ENCODE measurements around the gene SSX2B. TPM values are rescaled to one million over a fixed set of nuclear protein-coding genes. Genes with fewer than 3 reads are reported as not detected.

The SSX2B gene, protein sequence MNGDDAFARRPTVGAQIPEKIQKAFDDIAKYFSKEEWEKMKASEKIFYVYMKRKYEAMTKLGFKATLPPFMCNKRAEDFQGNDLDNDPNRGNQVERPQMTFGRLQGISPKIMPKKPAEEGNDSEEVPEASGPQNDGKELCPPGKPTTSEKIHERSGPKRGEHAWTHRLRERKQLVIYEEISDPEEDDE
- total RNA-seq (2022; extraction: Qiagen RNA extraction), result not detected in 5 replicates

DNA sequence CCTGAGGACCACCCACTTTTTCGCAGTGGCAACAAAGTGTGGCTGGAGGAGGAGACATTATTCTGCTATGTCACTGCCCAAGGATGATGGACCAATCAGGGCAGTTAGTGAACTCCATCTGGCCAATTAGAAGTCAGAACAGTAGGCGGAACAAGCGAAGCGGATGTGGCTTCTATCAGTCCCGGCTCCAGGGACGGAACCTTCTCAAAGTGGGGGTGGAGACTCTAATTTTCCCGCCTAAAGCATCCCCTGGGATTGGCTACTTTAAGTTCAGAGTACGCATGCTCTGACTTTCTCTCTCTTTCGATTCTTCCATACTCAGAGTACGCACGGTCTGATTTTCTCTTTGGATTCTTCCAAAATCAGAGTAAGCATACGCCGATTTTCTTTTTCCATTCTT is at the start of gene SSX2B:
Gene SSX2B (plus strand): TSS at position 301 of the 400 bp plus-strand sequence. CDS start 1,429 bp downstream, outside the sequence.

DNA sequence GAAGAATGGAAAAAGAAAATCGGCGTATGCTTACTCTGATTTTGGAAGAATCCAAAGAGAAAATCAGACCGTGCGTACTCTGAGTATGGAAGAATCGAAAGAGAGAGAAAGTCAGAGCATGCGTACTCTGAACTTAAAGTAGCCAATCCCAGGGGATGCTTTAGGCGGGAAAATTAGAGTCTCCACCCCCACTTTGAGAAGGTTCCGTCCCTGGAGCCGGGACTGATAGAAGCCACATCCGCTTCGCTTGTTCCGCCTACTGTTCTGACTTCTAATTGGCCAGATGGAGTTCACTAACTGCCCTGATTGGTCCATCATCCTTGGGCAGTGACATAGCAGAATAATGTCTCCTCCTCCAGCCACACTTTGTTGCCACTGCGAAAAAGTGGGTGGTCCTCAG is 44.0 kb upstream of the SSX2B start, which contains the start of gene SSX2:
Gene SSX2 (minus strand): TSS at position 101 of the 400 bp plus-strand sequence. CDS start 1,429 bp downstream, outside the sequence.

DNA sequence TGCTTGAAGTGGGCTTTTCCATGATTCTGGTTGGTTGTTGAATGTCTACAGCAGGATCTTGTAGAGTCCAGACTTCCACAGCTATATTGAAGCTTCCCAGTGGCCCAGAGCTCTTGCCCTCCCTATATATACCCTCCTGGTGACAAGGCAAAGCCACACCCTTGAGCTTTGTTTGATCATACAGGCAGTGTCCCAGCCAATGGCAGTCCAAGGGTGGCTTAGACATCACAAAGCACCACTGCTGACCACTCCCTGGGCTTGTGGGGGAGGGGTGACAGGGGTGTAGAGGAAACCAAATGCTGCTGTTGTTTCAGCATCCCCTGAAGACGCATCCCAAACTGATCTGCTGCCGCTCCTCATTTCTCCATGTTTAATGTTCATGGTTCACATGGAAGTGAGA is 46.3 kb downstream of the SSX2B start, which contains the start of gene SPANXN5:
Gene SPANXN5 (minus strand): TSS at position 101 of the 400 bp plus-strand sequence. CDS start 79 bp downstream, at position 22.

Other genes with a start within 250 kb of the SSX2B start
- 189 to 271 TPM (median 206 TPM) in 5 replicates for gene XAGE1B, start 234.2 kb upstream of the SSX2B start, total RNA-seq (2022; extraction: Qiagen RNA extraction)
- gene SSX7, start 96.4 kb upstream of the SSX2B start, total RNA-seq (2022; extraction: Qiagen RNA extraction), result not detected in 5 replicates
- gene SSX2, start 44.1 kb upstream of the SSX2B start, total RNA-seq (2022; extraction: Qiagen RNA extraction), result not detected in 5 replicates
- not detected in 5 replicates for gene SPANXN5, start 46.2 kb downstream of the SSX2B start, total RNA-seq (2022; extraction: Qiagen RNA extraction)
- not detected in 5 replicates for gene XAGE5, start 60.0 kb downstream of the SSX2B start, total RNA-seq (2022; extraction: Qiagen RNA extraction)
- gene XAGE3, start 116.8 kb downstream of the SSX2B start, total RNA-seq (2022; extraction: Qiagen RNA extraction), result not detected in 5 replicates
- 4.9 to 17.0 TPM (median 8.7 TPM) in 5 replicates for gene FAM156B, start 146.1 kb downstream of the SSX2B start, total RNA-seq (2022; extraction: Qiagen RNA extraction)
- 10.7 to 23.1 TPM (median 17.0 TPM) in 5 replicates for gene FAM156A, start 207.3 kb downstream of the SSX2B start, total RNA-seq (2022; extraction: Qiagen RNA extraction)